ENCODE measurements around the gene PDZD4.

Gene PDZD4

GRCh38 chrX:153773741-153774575 lies 56.4 kb downstream of the PDZD4 start:
- Mint-ChIP-seq H3K4me3 (no peak overlapping the region), H3K36me3 (ENCODE audit: insufficient read depth) (no peaks in the 10 kb centered on the region), H3K9me3 (no peaks in the 10 kb centered on the region), H3K27me3 (no peaks in the 10 kb centered on the region), H3K4me1 (no peaks in the 10 kb centered on the region), H3K27ac (ENCODE audit: low read depth) (no peak overlapping the region)
- ATAC-seq (replicated peaks; ENCODE audit: extremely low read depth, poor library complexity, severe bottlenecking) (no peak), DNase-seq (ENCODE audit: low spot score in 2 of 2) (no peak)

- Mint-ChIP-seq H3K27me3 (no peaks in the 10 kb centered on the region), H3K4me1 (peaks cover 2% of the 10 kb centered on the region), H3K4me3 (no peak overlapping the region), H3K9me3 (no peaks in the 10 kb centered on the region), H3K36me3 (ENCODE audit: insufficient read depth) (no peaks in the 10 kb centered on the region), H3K27ac (ENCODE audit: low read depth) (no peak overlapping the region)
- ATAC-seq (replicated peaks; ENCODE audit: extremely low read depth, poor library complexity, severe bottlenecking) (no peak), DNase-seq (ENCODE audit: low spot score in 2 of 2) (no peak)
Observed at GRCh38 chrX:153773218-153773611, 57.1 kb downstream of the PDZD4 start.

- H3K4me3 Mint-ChIP-seq, result no peak overlapping the region
- DNase-seq (ENCODE audit: low spot score in 2 of 2) (no peak), ATAC-seq (replicated peaks; ENCODE audit: extremely low read depth, poor library complexity, severe bottlenecking) (no peak)
- H3K4me1 Mint-ChIP-seq, result peaks cover 5% of the 10 kb centered on the region
- no peak overlapping the region for H3K27ac Mint-ChIP-seq (ENCODE audit: low read depth)
- no peaks in the 10 kb centered on the region for H3K27me3 Mint-ChIP-seq
- no peaks in the 10 kb centered on the region for H3K9me3 Mint-ChIP-seq
- no peaks in the 10 kb centered on the region for H3K36me3 Mint-ChIP-seq (ENCODE audit: insufficient read depth)
Observed at GRCh38 chrX:153772316-153773217, 57.8 kb downstream of the PDZD4 start.

- Mint-ChIP-seq H3K36me3 (ENCODE audit: insufficient read depth) (no peaks in the 10 kb centered on the region), H3K27me3 (no peaks in the 10 kb centered on the region), H3K27ac (ENCODE audit: low read depth) (no peak overlapping the region), H3K4me3 (no peak overlapping the region), H3K4me1 (peaks cover 8% of the 10 kb centered on the region), H3K9me3 (no peaks in the 10 kb centered on the region)
- no peak for ATAC-seq (replicated peaks; ENCODE audit: extremely low read depth, poor library complexity, severe bottlenecking)
- DNase-seq (ENCODE audit: low spot score in 2 of 2), result no peak
Observed at GRCh38 chrX:153771415-153772315, 58.7 kb downstream of the PDZD4 start.

GRCh38 chrX:153770601-153771414 lies 59.5 kb downstream of the PDZD4 start:
- Mint-ChIP-seq H3K27ac (ENCODE audit: low read depth) (no peak overlapping the region), H3K9me3 (no peaks in the 10 kb centered on the region), H3K27me3 (no peaks in the 10 kb centered on the region), H3K36me3 (ENCODE audit: insufficient read depth) (no peaks in the 10 kb centered on the region), H3K4me1 (peaks cover 13% of the 10 kb centered on the region), H3K4me3 (no peak overlapping the region)
- no peak for DNase-seq (ENCODE audit: low spot score in 2 of 2)
- no peak for ATAC-seq (replicated peaks; ENCODE audit: extremely low read depth, poor library complexity, severe bottlenecking)

- H3K4me3 Mint-ChIP-seq, result no peak overlapping the region
- H3K27ac Mint-ChIP-seq (ENCODE audit: low read depth), result no peak overlapping the region
- DNase-seq (ENCODE audit: low spot score in 2 of 2), result no peak
Observed at GRCh38 chrX:153769865-153770600, 60.3 kb downstream of the PDZD4 start.

GRCh38 chrX:153769158-153769864 lies 61.0 kb downstream of the PDZD4 start:
- Mint-ChIP-seq H3K9me3 (no peaks in the 10 kb centered on the region), H3K36me3 (ENCODE audit: insufficient read depth) (no peaks in the 10 kb centered on the region), H3K4me3 (no peak overlapping the region), H3K27me3 (no peaks in the 10 kb centered on the region), H3K27ac (ENCODE audit: low read depth) (no peak overlapping the region), H3K4me1 (peaks cover 13% of the 10 kb centered on the region)
- DNase-seq (ENCODE audit: low spot score in 2 of 2), result no peak
- no peak for ATAC-seq (replicated peaks; ENCODE audit: extremely low read depth, poor library complexity, severe bottlenecking)

More at GRCh38 chrX:153769865-153770600, 60.3 kb downstream of the PDZD4 start:
- Mint-ChIP-seq H3K9me3 (no peaks in the 10 kb centered on the region), H3K36me3 (ENCODE audit: insufficient read depth) (no peaks in the 10 kb centered on the region), H3K27me3 (no peaks in the 10 kb centered on the region), H3K4me1 (peaks cover 13% of the 10 kb centered on the region)
- no peak for ATAC-seq (replicated peaks; ENCODE audit: extremely low read depth, poor library complexity, severe bottlenecking)

- Mint-ChIP-seq H3K27ac (ENCODE audit: low read depth) (no peak overlapping the region), H3K4me3 (no peak overlapping the region), H3K27me3 (no peaks in the 10 kb centered on the region), H3K9me3 (no peaks in the 10 kb centered on the region), H3K36me3 (ENCODE audit: insufficient read depth) (no peaks in the 10 kb centered on the region), H3K4me1 (peaks cover 19% of the 10 kb centered on the region)
- ATAC-seq (replicated peaks; ENCODE audit: extremely low read depth, poor library complexity, severe bottlenecking) (no peak), DNase-seq (ENCODE audit: low spot score in 2 of 2) (no peak)
Observed at GRCh38 chrX:153768311-153769157, 61.8 kb downstream of the PDZD4 start.

GRCh38 chrX:153767674-153768055 lies 62.7 kb downstream of the PDZD4 start:
- ATAC-seq (replicated peaks; ENCODE audit: extremely low read depth, poor library complexity, severe bottlenecking) (no peak), DNase-seq (ENCODE audit: low spot score in 2 of 2) (no peak)
- Mint-ChIP-seq H3K4me1 (peaks cover 19% of the 10 kb centered on the region), H3K36me3 (ENCODE audit: insufficient read depth) (no peaks in the 10 kb centered on the region), H3K27ac (ENCODE audit: low read depth) (no peak overlapping the region), H3K4me3 (no peak overlapping the region), H3K9me3 (no peaks in the 10 kb centered on the region), H3K27me3 (no peaks in the 10 kb centered on the region)

- H3K4me3 Mint-ChIP-seq, result no peak overlapping the region
- H3K4me1 Mint-ChIP-seq, result peaks cover 19% of the 10 kb centered on the region
- no peaks in the 10 kb centered on the region for H3K9me3 Mint-ChIP-seq
- ATAC-seq (replicated peaks; ENCODE audit: extremely low read depth, poor library complexity, severe bottlenecking), result no peak
- no peak overlapping the region for H3K27ac Mint-ChIP-seq (ENCODE audit: low read depth)
- DNase-seq (ENCODE audit: low spot score in 2 of 2), result no peak
- no peaks in the 10 kb centered on the region for H3K36me3 Mint-ChIP-seq (ENCODE audit: insufficient read depth)
- no peaks in the 10 kb centered on the region for H3K27me3 Mint-ChIP-seq
Observed at GRCh38 chrX:153766871-153767673, 63.3 kb downstream of the PDZD4 start.
